ENCODE results near the gene RPL3.

Gene RPL3

GRCh38 chr22:39297490-39298240 lies 21.8 kb downstream of the RPL3 start:
- DNase-seq = peak; percentile 16 to 41

DNA sequence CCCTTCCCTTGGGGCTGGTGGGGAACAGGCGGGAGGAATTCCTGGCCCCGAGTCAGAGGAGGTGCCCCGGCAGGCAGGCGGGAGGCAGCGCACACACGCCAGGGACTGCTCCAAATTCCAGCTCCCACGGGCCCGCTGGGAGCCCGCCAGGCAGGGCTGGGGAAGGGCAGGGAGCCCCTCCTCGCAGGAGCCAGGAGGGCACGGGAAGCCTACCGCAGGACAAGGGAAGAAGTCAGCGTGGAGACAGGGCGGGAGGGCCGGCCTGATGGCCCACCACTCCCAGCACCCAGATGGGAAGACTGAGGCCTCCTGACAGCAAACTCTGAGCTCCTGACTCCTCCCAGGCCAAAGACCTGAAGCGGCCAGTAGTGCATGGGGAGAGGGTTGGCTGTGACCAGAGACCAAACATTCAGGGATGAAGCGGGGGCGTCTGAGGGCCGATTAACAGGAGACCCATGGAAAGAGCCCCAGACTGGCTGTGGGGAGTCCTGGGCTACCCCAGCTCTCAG lies 22.4 kb downstream of the RPL3 start:
- no peak for DNase-seq

- no peak for DNase-seq
These were observed 22.9 kb downstream of the RPL3 start for GRCh38 chr22:39296535-39296934.

GRCh38 chr22:39294571-39295468 lies 24.6 kb downstream of the RPL3 start:
- no peak for DNase-seq

GRCh38 chr22:39293766-39294368 lies 25.6 kb downstream of the RPL3 start:
- DNase-seq = no peak

DNA sequence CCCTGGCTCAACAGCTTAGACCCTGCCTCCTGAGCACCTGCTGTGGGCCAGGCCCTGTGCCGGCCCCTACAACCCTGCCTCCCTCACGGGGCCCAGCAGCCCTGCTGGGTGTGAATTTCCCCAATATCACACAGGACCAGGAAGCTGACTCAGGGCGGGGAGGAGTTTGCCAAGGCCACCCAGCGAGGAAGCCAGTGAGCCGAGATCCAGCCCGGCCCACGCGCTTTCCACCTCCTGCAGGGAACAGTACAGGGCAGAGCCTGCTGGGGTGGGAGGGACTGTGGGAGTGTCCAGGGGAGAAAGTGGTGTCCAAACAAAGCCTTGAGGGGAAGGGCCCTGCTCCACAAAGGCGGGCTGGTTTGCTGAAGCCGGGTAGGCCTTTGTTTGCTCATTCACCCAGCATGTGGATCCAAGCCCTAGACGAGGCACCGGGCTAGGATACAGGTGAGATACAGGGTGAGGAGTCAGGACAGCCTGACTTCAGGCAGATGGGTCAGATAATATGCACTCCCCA lies 26.8 kb downstream of the RPL3 start:
- DNase-seq = peak; percentile 29 to 64

DNA sequence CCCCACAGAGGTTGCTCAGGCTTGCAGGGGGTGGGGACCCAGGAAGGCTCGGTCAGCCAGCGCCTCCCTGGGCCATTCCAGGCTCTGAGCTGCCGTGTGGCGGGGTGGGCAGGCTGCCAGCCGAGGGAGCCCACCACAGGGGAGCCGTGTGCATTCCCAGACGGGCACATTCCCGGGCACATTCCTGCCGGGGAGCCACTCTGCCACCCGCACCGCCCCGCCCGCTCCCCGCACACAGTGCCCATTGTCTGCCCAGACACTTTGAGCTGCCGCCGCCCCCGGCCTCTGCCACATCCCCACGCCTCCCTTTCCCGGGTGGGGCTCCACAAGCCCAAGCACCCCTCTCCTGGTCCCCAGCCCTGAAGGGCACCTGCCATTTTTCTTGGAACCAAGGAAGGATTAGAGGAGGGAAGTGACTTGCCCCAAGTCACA lies 27.4 kb downstream of the RPL3 start:
- no peak for DNase-seq

DNA sequence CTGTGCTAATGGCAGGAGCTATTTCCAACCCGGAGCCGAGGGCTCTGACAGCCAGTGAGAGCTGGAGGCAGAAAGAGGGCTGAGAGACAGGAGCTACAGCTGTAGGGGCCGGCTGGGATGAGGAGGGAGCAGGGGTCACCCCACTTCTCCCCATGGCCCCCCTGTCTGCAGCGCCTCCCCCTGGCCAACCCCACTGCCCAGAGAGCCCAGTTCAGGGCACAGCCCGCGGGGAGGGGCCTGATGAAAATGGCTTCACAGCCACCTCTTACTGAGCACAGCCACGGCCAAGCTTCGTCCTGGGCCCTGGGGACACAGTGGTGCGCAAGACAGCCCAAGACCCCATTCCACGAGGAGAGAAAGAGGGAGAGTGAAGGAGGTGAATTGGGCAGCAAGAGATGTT lies 27.9 kb downstream of the RPL3 start:
- no peak for DNase-seq

DNA sequence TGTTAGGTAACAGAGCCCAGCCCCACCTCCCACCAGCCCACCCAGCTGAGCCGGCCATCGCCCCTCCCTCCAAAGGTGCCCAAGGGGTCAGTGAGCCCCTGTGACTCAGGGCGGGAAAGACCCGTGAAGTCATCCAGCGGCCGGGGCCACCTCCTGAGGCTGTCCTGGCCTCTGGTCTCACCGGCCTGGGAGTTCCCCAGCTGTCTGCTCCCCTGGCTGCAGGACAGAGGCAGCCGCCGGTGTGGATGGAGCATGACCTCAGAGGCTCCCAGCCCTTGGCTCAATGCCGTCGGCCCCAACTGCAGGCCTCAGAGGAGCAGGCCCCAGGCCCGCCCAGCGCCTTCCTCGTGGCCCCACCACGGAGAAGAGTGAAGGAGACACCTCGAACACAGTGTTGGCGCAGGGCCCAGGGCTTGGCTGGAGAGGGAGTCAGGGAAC lies 28.7 kb downstream of the RPL3 start:
- no peak for DNase-seq

- no peak for DNase-seq
These were observed 29.3 kb downstream of the RPL3 start for GRCh38 chr22:39289975-39290720.

- no peak for DNase-seq
These were observed 29.9 kb downstream of the RPL3 start for GRCh38 chr22:39289533-39289932.

GRCh38 chr22:39288135-39288898 lies 31.1 kb downstream of the RPL3 start:
- no peak for DNase-seq

- DNase-seq = no peak
These were observed 32.2 kb downstream of the RPL3 start for GRCh38 chr22:39287076-39287725.

GRCh38 chr22:39284983-39285382 lies 34.4 kb downstream of the RPL3 start:
- DNase-seq = no peak

DNA sequence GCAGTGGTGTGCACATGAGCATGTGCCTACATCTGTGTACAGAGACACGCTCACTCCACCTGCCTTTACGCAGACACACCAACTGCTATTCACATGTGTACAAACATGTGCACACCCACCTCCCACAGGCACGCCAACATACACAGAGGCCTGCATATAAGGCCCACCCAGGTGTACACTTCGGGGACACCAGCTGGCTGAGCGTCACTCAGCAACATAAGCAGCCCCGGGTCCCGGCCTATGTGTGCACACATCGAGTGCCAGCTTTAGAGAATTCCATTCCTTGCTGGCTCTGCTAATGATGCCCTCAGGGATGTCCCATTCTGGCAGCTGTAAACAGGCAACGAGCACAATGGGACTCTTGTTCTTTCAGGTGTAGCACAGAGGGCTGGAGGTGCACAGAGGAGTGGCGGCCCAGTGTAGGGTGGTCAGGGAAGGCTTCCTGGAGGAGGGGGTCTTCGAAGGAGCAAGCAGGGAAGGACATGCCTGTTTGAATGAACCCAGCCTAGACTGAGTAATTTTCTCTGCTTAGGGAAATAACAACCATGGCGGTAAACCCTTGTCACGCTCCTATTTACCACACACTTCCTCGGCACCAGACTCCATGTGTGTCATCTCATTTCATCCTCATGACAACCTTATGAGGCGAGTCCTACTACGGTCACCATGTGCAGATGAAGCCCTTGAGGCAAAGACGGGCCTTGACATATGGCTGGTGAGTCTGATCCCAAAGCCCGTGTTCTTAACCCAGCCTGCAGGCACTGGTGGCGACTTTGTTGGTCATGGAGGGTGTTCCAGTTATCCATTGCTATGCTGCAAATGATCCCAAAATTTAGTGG lies 35.1 kb downstream of the RPL3 start:
- DNase-seq = no peak

DNA sequence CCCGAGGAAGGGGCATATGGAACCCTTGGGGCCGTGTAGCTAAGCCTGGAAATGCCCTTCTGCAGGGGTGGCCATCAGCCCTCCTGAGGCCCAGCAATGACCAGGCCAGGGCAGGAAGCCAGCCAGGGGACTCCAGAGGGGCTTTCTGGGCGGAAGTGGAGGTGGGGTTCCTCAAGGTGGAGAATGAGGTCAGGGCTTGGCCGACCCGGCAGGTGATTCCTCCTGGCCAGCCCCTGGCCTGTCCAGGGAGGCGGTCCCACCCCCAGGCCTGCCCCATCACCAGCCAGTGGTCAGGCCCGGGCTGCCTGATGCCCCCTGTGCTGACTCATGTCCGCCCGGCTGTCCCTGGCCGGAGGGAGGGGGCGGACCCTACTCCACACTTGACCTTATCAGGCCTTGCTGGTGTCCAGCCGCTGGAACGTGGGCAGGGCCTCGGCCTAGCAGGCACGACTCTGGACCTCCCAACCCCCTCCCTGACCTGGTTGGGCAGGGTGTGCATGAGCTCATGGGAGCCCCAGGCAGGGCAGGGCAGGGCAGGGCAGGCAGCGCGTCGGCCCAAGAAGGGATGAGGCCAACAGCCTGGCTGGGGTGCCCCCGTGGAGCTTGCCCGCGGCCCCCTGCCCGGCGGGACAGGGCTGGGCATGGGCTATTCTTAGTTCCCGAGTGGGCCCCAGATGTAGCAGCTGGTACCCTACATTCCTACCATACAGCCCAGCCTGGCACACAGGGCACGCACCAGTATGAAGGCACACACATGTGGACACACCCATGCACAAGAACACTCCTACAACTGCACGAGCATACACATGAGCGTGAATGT lies 35.9 kb downstream of the RPL3 start:
- DNase-seq = no peak

DNA sequence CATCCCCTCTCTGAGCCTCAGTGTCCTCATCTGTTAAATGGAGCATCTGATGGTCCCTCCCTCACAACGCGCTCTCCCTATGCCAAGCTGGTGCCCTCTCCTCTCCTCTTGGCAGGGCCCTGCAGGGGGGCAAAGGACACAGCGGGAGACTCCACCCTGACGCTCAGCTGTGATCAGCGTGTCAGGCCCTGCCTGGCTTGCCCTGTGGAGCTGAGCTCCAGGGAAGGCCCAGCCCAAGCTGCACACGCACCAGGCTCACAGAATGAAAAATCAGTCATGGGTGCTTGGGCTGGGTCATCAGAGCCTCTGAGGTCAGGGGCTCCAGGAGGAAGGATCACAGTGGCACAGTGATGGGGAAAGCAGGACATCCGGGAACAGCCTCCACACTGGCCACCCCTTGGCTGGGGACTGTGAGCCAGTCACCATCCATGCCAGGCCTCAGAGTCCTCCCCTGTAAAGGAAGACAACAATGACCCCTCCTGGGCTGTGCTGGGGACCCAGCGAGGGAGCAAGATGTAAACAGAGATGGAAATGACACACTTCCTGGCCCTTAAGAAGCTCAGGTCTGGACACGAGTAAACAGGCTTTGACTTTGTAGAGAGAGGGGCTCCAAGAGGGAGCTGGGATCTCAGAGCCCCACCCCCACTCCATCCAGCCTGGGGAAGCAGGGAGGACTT lies 36.6 kb downstream of the RPL3 start:
- no peak for DNase-seq

DNA sequence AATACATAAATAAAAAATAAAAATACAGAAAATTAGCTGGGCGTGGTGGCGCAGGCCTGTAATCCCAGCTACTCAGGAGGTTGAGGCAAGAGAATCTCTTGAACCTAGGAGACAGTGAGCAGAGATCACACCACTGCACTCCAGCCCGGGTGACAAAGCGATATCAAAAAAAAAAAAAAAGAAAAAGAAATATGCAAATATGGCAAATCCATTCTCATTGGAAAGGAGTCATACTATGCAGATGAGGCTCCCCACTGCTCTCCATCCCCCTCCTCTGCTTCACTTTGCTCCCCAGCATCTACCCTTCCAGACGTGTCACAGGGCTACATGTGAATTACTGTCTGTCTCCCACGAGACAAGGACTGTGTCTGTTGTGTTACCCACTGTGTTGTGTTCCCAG lies 38.3 kb downstream of the RPL3 start:
- no peak for DNase-seq

GRCh38 chr22:39280250-39280649 lies 39.2 kb downstream of the RPL3 start:
- DNase-seq = no peak

Data from NCI-H2081 (cell line).